ENCODE measurements around the gene LLPH.

DNA sequence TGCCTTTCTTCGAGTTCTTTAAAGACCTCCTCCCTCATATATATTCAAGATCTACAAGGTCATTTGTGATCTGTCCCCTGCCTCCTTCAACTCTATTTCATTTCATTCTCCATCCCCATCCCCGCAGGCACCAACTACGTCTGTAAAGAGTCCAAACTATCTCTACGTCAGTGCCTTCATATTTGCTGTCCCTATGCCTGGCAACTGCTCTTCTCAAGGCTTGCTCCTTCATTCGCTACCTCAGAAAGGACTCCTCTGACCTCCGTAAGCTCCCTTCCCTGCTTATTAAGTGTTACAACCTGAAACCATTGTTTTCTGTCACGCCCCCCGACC lies 650 bp downstream of the LLPH start:
- TF ChIP-seq, protein P1, sequence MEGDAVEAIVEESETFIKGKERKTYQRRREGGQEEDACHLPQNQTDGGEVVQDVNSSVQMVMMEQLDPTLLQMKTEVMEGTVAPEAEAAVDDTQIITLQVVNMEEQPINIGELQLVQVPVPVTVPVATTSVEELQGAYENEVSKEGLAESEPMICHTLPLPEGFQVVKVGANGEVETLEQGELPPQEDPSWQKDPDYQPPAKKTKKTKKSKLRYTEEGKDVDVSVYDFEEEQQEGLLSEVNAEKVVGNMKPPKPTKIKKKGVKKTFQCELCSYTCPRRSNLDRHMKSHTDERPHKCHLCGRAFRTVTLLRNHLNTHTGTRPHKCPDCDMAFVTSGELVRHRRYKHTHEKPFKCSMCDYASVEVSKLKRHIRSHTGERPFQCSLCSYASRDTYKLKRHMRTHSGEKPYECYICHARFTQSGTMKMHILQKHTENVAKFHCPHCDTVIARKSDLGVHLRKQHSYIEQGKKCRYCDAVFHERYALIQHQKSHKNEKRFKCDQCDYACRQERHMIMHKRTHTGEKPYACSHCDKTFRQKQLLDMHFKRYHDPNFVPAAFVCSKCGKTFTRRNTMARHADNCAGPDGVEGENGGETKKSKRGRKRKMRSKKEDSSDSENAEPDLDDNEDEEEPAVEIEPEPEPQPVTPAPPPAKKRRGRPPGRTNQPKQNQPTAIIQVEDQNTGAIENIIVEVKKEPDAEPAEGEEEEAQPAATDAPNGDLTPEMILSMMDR (IDR thresholded peaks at IDR 0.05): no peak
- TF ChIP-seq POLR2A (IDR thresholded peaks at IDR 0.05; ENCODE audit: low read depth) (no peak), POLR2AphosphoS5 (IDR thresholded peaks at IDR 0.05) (no peak), EP300 (IDR thresholded peaks at IDR 0.05) (no peak)
